ENCODE measurements around the gene STON2.

DNA sequence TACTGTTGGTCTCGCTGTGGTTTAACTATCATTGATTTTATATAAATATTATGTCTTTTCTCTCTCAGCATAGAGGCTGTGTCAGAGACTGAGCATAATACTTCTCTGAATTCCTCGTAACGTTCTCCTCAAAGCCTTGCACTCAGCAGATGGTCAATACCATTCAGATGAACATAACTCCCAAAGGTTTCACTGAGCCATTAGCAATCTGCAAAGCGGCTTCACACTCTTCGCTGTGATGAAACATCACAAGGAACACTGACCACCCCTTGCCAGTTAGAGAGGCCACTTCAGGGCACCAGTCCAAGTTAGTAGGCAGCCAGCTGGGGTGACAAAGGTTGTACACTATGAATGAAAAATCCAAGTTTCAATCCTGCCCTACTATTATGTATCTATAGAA is 30.1 kb upstream of the STON2 start:
- TF ChIP-seq, protein P1, sequence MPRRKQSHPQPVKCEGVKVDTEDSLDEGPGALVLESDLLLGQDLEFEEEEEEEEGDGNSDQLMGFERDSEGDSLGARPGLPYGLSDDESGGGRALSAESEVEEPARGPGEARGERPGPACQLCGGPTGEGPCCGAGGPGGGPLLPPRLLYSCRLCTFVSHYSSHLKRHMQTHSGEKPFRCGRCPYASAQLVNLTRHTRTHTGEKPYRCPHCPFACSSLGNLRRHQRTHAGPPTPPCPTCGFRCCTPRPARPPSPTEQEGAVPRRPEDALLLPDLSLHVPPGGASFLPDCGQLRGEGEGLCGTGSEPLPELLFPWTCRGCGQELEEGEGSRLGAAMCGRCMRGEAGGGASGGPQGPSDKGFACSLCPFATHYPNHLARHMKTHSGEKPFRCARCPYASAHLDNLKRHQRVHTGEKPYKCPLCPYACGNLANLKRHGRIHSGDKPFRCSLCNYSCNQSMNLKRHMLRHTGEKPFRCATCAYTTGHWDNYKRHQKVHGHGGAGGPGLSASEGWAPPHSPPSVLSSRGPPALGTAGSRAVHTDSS (CRISPR knock-in tag; conservative IDR thresholded peaks at IDR 0.05) = no peak
- no peak for TF ChIP-seq ZFP41 (CRISPR knock-in tag; IDR thresholded peaks at IDR 0.05; ENCODE audit: borderline replicate concordance)
- TF ChIP-seq ZNF598 (CRISPR knock-in tag; IDR thresholded peaks at IDR 0.05; ENCODE audit: borderline replicate concordance) = no peak
- TF ChIP-seq ZNF549 (CRISPR knock-in tag; IDR thresholded peaks at IDR 0.05) = no peak
